Testis (tissue), 3 donors: ENCODE results near the gene PPFIBP1. TPM values are rescaled to one million over a fixed set of nuclear protein-coding genes. Genes with fewer than 3 reads are reported as not detected.

ENCODE experiments used
- DNase-seq: peaks from one replicate; pipeline ENCODE4 v3.0.0-alpha.2; 2019
- H3K27ac ChIP-seq, 2 donors: fragments of 200-600 bp; sonication (generic); one replicate each; pipeline ENCODE4 v1.5.1; 2019
- H3K27me3 ChIP-seq: fragments of 200-600 bp; sonication (generic); one replicate; pipeline ENCODE4 v1.5.1; 2019
- H3K36me3 ChIP-seq: fragments of 200-600 bp; sonication (generic); one replicate; pipeline ENCODE4 v1.5.1; 2017; ENCODE audit warnings: low read depth; ENCODE audit errors: missing control alignments
- H3K4me1 ChIP-seq: fragments of 200-600 bp; sonication (generic); one replicate; pipeline ENCODE4 v1.5.1; 2019
- H3K4me3 ChIP-seq, 2 donors: fragments of 200-600 bp; sonication (generic); one replicate each; pipeline ENCODE4 v1.5.1; 2017 to 2019
- H3K9me3 ChIP-seq: fragments of 200-600 bp; sonication (generic); one replicate; pipeline ENCODE4 v1.5.1; 2017
- POLR2A ChIP-seq: fragments of 450-650 bp; IDR thresholded peaks from one replicate; pipeline ENCODE4 v1.6.1; 2017; ENCODE audit warnings: antibody characterized with exemption, mild to moderate bottlenecking, moderate library complexity
- WGBS, 2 donors: methylation state at CpG; one replicate each; pipeline ENCODE4 v1.1.5; 2018; 5-methylcytosine and 5-hydroxymethylcytosine counted together
- intact Hi-C: fragments of 100-400 bp; cut with DNase I; formaldehyde crosslinking; loops from one replicate; pipeline ENCODE4 v1.15.1; 2023; ENCODE audit warnings: low total_unique reads
- polyA plus RNA-seq: library from polyadenylated mRNA; stranded (reverse); fragments of 350-450 nt; fragmentation: Illumina TruSeq; extraction: RNeasy Lipid Tissue Mini Kit (QIAGEN cat#74804); gene quantifications from one replicate; pipeline ENCODE4 v1.2.3, GENCODE V29; 2014; ENCODE audit warnings: low read depth, low replicate concordance; ENCODE audit not compliant: insufficient read depth
- total RNA-seq, 2 donors: library from RNA; depleted of rRNA; stranded (reverse); fragments of >200 nt; gene quantifications; one replicate each; pipeline ENCODE4 v1.2.3, GENCODE V29; 2016
- TF ChIP-seq, protein P1 (sequence below), 3 experiments: fragments of 450-650 bp in 2 of 3; fragments of 200-600 bp in 1 of 3; sonication (generic) in 1 of 3; IDR thresholded peaks; one replicate each; pipeline ENCODE4 v1.5.1; 2016 to 2019; ENCODE audit warnings: antibody characterized with exemption in 3 of 3, mild to moderate bottlenecking in 2 of 3, moderate library complexity in 1 of 3

PPFIBP1 gene
- total and polyA plus RNA-seq, 3 donors from 2014 or later = 33.4 to 87.8 (median 75.3) TPM

DNA sequence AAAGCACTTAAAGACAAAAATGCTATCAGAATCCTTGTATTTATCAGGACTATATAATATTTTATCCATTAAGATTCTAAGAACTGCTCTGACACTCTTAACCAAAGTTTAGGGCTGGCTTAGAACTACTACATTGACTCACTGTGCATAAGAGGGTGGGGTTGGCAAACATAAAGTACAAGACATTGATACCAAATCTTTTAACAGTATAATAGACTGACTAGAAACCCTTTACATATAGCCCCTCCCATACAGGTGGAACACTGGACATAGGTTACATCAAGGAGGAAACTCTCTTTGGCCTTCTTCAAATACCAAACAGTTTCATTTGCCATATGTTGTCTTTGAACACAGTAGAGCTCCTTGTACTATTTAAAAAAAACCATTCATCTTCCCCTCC lies 156.6 kb downstream of the PPFIBP1 start:
- no peak for DNase-seq
- TF ChIP-seq POLR2A = no peak
- TF ChIP-seq, protein P1, sequence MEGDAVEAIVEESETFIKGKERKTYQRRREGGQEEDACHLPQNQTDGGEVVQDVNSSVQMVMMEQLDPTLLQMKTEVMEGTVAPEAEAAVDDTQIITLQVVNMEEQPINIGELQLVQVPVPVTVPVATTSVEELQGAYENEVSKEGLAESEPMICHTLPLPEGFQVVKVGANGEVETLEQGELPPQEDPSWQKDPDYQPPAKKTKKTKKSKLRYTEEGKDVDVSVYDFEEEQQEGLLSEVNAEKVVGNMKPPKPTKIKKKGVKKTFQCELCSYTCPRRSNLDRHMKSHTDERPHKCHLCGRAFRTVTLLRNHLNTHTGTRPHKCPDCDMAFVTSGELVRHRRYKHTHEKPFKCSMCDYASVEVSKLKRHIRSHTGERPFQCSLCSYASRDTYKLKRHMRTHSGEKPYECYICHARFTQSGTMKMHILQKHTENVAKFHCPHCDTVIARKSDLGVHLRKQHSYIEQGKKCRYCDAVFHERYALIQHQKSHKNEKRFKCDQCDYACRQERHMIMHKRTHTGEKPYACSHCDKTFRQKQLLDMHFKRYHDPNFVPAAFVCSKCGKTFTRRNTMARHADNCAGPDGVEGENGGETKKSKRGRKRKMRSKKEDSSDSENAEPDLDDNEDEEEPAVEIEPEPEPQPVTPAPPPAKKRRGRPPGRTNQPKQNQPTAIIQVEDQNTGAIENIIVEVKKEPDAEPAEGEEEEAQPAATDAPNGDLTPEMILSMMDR (IDR thresholded peaks at IDR 0.05) = no peak
- H3K4me1 ChIP-seq = no peaks in the 10 kb centered on the region
- no peaks in the 10 kb centered on the region for H3K9me3 ChIP-seq
- no peak overlapping the region for H3K4me3 ChIP-seq
- no peaks in the 10 kb centered on the region for H3K27me3 ChIP-seq
- intact Hi-C loops = no loop called here
- H3K27ac ChIP-seq = no peak overlapping the region
- no peaks in the 10 kb centered on the region for H3K36me3 ChIP-seq

DNA sequence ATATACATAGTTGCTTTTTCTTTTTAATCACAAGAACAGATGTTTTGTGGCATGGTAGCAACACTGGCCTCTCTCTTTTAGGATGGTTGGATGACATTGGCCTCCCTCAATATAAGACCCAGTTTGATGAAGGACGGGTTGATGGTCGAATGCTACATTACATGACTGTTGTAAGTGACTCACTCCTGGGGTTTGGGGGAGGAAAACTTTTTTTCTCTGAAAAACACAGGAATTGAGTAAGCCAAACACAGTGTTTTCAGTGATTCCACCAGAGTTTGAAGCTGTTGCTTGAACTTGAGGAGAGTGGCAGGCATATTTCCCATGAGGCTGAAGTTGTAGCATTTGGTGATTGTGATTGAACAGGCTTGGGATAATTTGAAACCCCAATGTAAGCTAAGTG lies 158.5 kb downstream of the PPFIBP1 start:
- no peak for TF ChIP-seq POLR2A
- TF ChIP-seq, protein P1 (IDR thresholded peaks at IDR 0.05) = no peak
- H3K27ac ChIP-seq = no peak overlapping the region
- H3K27me3 ChIP-seq = no peaks in the 10 kb centered on the region
- H3K4me1 ChIP-seq = no peaks in the 10 kb centered on the region
- intact Hi-C loops = no loop called here
- no peaks in the 10 kb centered on the region for H3K36me3 ChIP-seq
- no peak for DNase-seq
- H3K4me3 ChIP-seq = no peak overlapping the region
- 71 to 87% methylated on average over 2 of the region's 2 CpGs for WGBS, 2 donors
- H3K9me3 ChIP-seq = no peaks in the 10 kb centered on the region

DNA sequence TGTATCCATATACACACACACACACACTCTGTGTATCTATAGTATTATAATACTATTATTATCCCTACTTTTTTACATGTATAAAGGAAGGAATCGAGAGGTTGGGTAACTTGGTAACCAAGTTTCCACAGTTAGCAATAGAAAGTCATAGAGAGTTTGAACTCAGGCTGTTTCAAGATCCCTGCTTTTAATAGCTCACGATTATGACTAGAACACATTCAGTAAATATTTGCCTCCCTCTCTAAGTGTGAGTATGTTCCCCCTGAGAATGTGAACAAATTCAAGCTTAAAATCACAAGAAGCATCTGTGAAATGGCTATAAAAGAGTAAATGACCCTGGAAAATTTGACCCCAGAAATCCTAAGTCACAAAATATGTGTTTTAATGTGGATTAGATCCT lies 161.3 kb downstream of the PPFIBP1 start:
- no peak for DNase-seq
- 89 to 91% methylated on average over 2 of the region's 2 CpGs for WGBS, 2 donors

DNA sequence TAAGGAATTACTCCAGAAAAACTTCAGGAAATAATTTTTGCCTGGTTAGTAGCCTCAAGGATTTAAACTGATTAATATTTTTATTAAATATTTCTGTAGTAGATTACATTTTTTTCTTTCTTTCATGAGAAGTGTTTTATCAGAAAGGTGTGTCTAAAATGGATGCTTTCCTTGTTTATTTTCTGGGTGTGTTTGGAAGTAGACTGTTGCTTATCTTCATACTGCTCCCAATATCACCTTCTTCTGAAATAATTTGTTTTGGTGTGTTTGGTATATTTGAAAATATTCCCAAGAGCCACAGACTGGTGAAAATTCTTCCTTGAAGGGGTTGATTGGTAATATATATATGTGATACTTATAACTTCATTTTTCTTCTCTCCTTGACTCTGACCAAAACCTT lies 162.1 kb downstream of the PPFIBP1 start:
- no peaks in the 10 kb centered on the region for H3K9me3 ChIP-seq
- H3K4me1 ChIP-seq = no peaks in the 10 kb centered on the region
- H3K36me3 ChIP-seq = no peaks in the 10 kb centered on the region
- DNase-seq = no peak
- TF ChIP-seq, protein P1 (IDR thresholded peaks at IDR 0.05) = no peak
- TF ChIP-seq POLR2A = no peak
- intact Hi-C loops = no loop called here
- H3K27me3 ChIP-seq = no peaks in the 10 kb centered on the region
- no peak overlapping the region for H3K27ac ChIP-seq
- no peak overlapping the region for H3K4me3 ChIP-seq

More for the DNA sequence above, 161.3 kb downstream of the PPFIBP1 start:
- TF ChIP-seq, protein P1 (IDR thresholded peaks at IDR 0.05) = no peak
- no peak for TF ChIP-seq POLR2A
- H3K4me3 ChIP-seq = no peak overlapping the region
- no peaks in the 10 kb centered on the region for H3K27me3 ChIP-seq
- intact Hi-C loops = no loop called here
- H3K27ac ChIP-seq = no peak overlapping the region
- H3K9me3 ChIP-seq = no peaks in the 10 kb centered on the region
- no peaks in the 10 kb centered on the region for H3K36me3 ChIP-seq
- H3K4me1 ChIP-seq = no peaks in the 10 kb centered on the region

DNA sequence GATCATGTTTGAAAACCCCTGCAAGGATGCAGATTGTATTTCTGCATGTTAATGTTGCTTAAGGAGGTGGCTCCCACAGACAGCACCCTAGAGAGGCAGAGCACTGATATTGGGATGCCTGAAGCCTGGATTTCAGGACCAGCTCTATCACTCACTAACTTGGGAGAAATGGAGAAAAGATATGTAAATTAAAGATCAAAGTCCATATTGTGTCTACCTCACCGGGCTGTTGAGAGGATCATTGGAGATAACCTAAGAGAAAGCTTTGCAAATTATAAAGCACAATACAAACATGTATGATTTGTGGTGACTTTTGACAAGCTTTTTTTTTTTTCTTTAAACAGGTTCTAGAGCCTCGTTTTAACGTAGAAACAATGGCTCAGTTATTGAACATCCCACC lies 164.7 kb downstream of the PPFIBP1 start:
- no peak for DNase-seq
- Histone ChIP-seq H3K4me3 (no peak overlapping the region), H3K4me1 (no peaks in the 10 kb centered on the region), H3K27me3 (no peaks in the 10 kb centered on the region), H3K27ac (no peak overlapping the region), H3K9me3 (no peaks in the 10 kb centered on the region), H3K36me3 (no peaks in the 10 kb centered on the region)
- intact Hi-C loops = no loop called here
- 66 to 82% methylated on average over 3 of the region's 3 CpGs for WGBS, 2 donors
- TF ChIP-seq POLR2A = no peak
- TF ChIP-seq, protein P1 (IDR thresholded peaks at IDR 0.05) = no peak
